Fibroblast of skin of right biceps (primary cell): ENCODE measurements around the gene ASCL5.

Experiments used
- DNase-seq: peaks from one replicate; pipeline ENCODE4 v3.0.0-alpha.2; 2013

The ASCL5 gene

GRCh38 chr1:201153474-201154388, 26.7 kb upstream of the ASCL5 start:
- no peak for DNase-seq

- peak; percentile 36 for DNase-seq
Observed at GRCh38 chr1:201149400-201149799, 22.4 kb upstream of the ASCL5 start.

GRCh38 chr1:201147396-201148015, 20.5 kb upstream of the ASCL5 start:
- no peak for DNase-seq

GRCh38 chr1:201146626-201147390, 19.8 kb upstream of the ASCL5 start:
- no peak for DNase-seq

GRCh38 chr1:201145816-201146215, 18.8 kb upstream of the ASCL5 start:
- no peak for DNase-seq

GRCh38 chr1:201145132-201145531, 18.1 kb upstream of the ASCL5 start:
- DNase-seq, result no peak

- DNase-seq, result no peak
Observed at GRCh38 chr1:201144701-201145100, 17.7 kb upstream of the ASCL5 start.

- DNase-seq, result no peak
Observed at GRCh38 chr1:201143726-201144635, 17.0 kb upstream of the ASCL5 start.

- DNase-seq, result no peak
Observed at GRCh38 chr1:201142849-201143725, 16.1 kb upstream of the ASCL5 start.

- DNase-seq, result no peak
Observed at GRCh38 chr1:201142011-201142848, 15.2 kb upstream of the ASCL5 start.

- DNase-seq, result no peak
Observed at GRCh38 chr1:201141418-201141817, 14.4 kb upstream of the ASCL5 start.

- no peak for DNase-seq
Observed at GRCh38 chr1:201140941-201141260, 13.9 kb upstream of the ASCL5 start.

GRCh38 chr1:201140235-201140940, 13.4 kb upstream of the ASCL5 start:
- DNase-seq, result no peak

GRCh38 chr1:201139756-201140155, 12.8 kb upstream of the ASCL5 start:
- no peak for DNase-seq

- no peak for DNase-seq
Observed at GRCh38 chr1:201139306-201139705, 12.3 kb upstream of the ASCL5 start.

GRCh38 chr1:201138311-201138840, 11.4 kb upstream of the ASCL5 start:
- no peak for DNase-seq

GRCh38 chr1:201137579-201138310, 10.8 kb upstream of the ASCL5 start:
- DNase-seq, result peak; percentile 90

- no peak for DNase-seq
Observed at GRCh38 chr1:201137024-201137392, 10.0 kb upstream of the ASCL5 start.
